H1 (cell line): ENCODE data around the gene GUCA2B. TPM values are rescaled to one million over a fixed set of nuclear protein-coding genes. Genes with fewer than 3 reads are reported as not detected.

Experiments used
- CTCF ChIA-PET: fragments of 300-600 bp; sonication (Branson Sonifier 250); formaldehyde crosslinking; loops from one replicate; lab custom pipeline; 2021; ENCODE audit not compliant: partially characterized antibody; lab: Charles Lee
- POLR2A ChIA-PET: fragments of 300-600 bp; sonication (Branson Sonifier 250); formaldehyde crosslinking; loops from one replicate; lab custom pipeline; 2021; ENCODE audit warnings: inconsistent platforms; ENCODE audit not compliant: partially characterized antibody; lab: Charles Lee
- DNase-seq, 2 experiments: peaks; one replicate each; pipeline versions ENCODE4 v3.0.0 to v3.0.0-alpha.2; 2010 to 2022; ENCODE audit warnings: low spot score in 2 of 2, low read depth in 1 of 2, mixed read lengths in 1 of 2
- FAIRE-seq: peaks from 2 replicates; lab custom pipeline; 2011; peaks lifted over from hg19 to GRCh38; lab: Jason Lieb, UNC
- H2AFZ ChIP-seq: 2 replicates; pipeline ENCODE4 v1.8.1; 2012; ENCODE audit warnings: low read length, inconsistent platforms
- H2AK5ac ChIP-seq: 2 replicates; pipeline ENCODE4 v1.6.1; 2013; ENCODE audit warnings: low read depth, low read length
- H2BK120ac ChIP-seq: replicated peaks from 2 replicates; pipeline ENCODE3; 2013; ENCODE audit warnings: low read depth, low read length, inconsistent platforms
- H2BK12ac ChIP-seq: 2 replicates; pipeline ENCODE4 v1.6.1; 2013; ENCODE audit warnings: low read depth, low read length
- H2BK15ac ChIP-seq: 2 replicates; pipeline ENCODE4 v1.6.1; 2013; ENCODE audit warnings: low read length
- H2BK20ac ChIP-seq: 2 replicates; pipeline ENCODE4 v1.6.1; 2013; ENCODE audit warnings: low read length
- H2BK5ac ChIP-seq: 2 replicates; pipeline ENCODE4 v1.6.1; 2013; ENCODE audit warnings: low read depth, low read length
- H3K14ac ChIP-seq: 2 replicates; pipeline ENCODE4 v1.6.1; 2013; ENCODE audit warnings: inconsistent platforms; ENCODE audit not compliant: insufficient read length
- H3K18ac ChIP-seq: 2 replicates; pipeline ENCODE4 v1.6.1; 2013; ENCODE audit warnings: low read length; ENCODE audit errors: extremely low read depth
- H3K23ac ChIP-seq: 2 replicates; pipeline ENCODE4 v1.6.1; 2013; ENCODE audit warnings: inconsistent platforms; ENCODE audit not compliant: insufficient read length
- H3K23me2 ChIP-seq: 2 replicates; pipeline ENCODE4 v1.6.1; 2013; ENCODE audit warnings: low read depth, low read length
- H3K27ac ChIP-seq: 2 replicates; pipeline ENCODE4 v1.6.1; 2011; ENCODE audit warnings: low read depth, low read length, inconsistent platforms
- H3K27me3 ChIP-seq, 4 experiments: replicated peaks in 1 of 4; 1 replicate in 1 of 4; 2 replicates in 3 of 4; pipeline versions ENCODE4 v1.6.1 to v1.8.1; 2011 to 2013; ENCODE audit warnings: low read length in 3 of 4, mild to moderate bottlenecking in 3 of 4, inconsistent platforms in 2 of 4, mixed read lengths in 2 of 4, moderate library complexity in 1 of 4; ENCODE audit not compliant: control insufficient read depth in 3 of 4, insufficient read depth in 3 of 4; ENCODE audit errors: extremely low read depth in 1 of 4
- H3K36me3 ChIP-seq, 4 experiments: 2 replicates each; pipeline versions ENCODE4 v1.6.1 to v1.8.1; 2011 to 2013; ENCODE audit warnings: mild to moderate bottlenecking in 4 of 4, low read length in 3 of 4, moderate library complexity in 2 of 4, control low read depth in 1 of 4, inconsistent platforms in 1 of 4; ENCODE audit not compliant: insufficient read depth in 4 of 4, control insufficient read depth in 2 of 4
- H3K4ac ChIP-seq: replicated peaks from 2 replicates; pipeline ENCODE3; 2013; ENCODE audit warnings: low read length, low read depth, mixed read lengths, inconsistent platforms; ENCODE audit not compliant: insufficient read length
- H3K4me1 ChIP-seq, 4 experiments: replicated peaks in 1 of 4; 1 replicate in 1 of 4; 2 replicates in 3 of 4; pipeline versions ENCODE4 v1.6.1 to v1.8.1; 2011 to 2013; ENCODE audit warnings: low read length in 3 of 4, inconsistent platforms in 2 of 4, mixed read lengths in 1 of 4; ENCODE audit not compliant: insufficient read depth in 4 of 4, control insufficient read depth in 3 of 4
- H3K4me2 ChIP-seq, 2 experiments: 2 replicates each; pipeline versions ENCODE4 v1.6.1 to v1.8.1; 2011 to 2013; ENCODE audit warnings: low read depth in 2 of 2, low read length in 2 of 2, control low read depth in 1 of 2, inconsistent platforms in 1 of 2, mild to moderate bottlenecking in 1 of 2; ENCODE audit not compliant: insufficient read depth in 1 of 2
- H3K4me3 ChIP-seq, 4 experiments: fragments of 200-600, 300-600 bp in 1 of 4; sonication (generic), shearing (Covaris generic), sonication (Bioruptor Twin) in 1 of 4; 2 replicates each; pipeline versions ENCODE4 v1.5.1 to v1.8.1; 2011 to 2016; ENCODE audit warnings: low read length in 4 of 4, low read depth in 3 of 4, control low read depth in 2 of 4, inconsistent platforms in 2 of 4, mild to moderate bottlenecking in 2 of 4, mixed read lengths in 1 of 4, moderate library complexity in 1 of 4; ENCODE audit not compliant: insufficient read depth in 2 of 4; ENCODE audit errors: extremely low read depth in 1 of 4
- H3K56ac ChIP-seq: replicated peaks from 2 replicates; pipeline ENCODE3; 2013; ENCODE audit warnings: low read depth, mild to moderate bottlenecking, mixed read lengths, low read length, inconsistent platforms; ENCODE audit not compliant: insufficient read length
- H3K79me1 ChIP-seq: 2 replicates; pipeline ENCODE4 v1.6.1; 2013; ENCODE audit warnings: low read depth, low read length, control low read depth
- H3K79me2 ChIP-seq, 2 experiments: 2 replicates each; pipeline versions ENCODE4 v1.6.1 to v1.8.1; 2012 to 2013; ENCODE audit warnings: low read length in 2 of 2, mild to moderate bottlenecking in 2 of 2, inconsistent platforms in 1 of 2; ENCODE audit not compliant: insufficient read depth in 2 of 2, control insufficient read depth in 1 of 2
- H3K9ac ChIP-seq, 4 experiments: replicated peaks in 1 of 4; 1 replicate in 1 of 4; 2 replicates in 3 of 4; pipeline versions ENCODE4 v1.6.1 to v1.8.1; 2011 to 2013; ENCODE audit warnings: low read depth in 3 of 4, low read length in 3 of 4, control low read depth in 2 of 4, mild to moderate bottlenecking in 2 of 4, moderate library complexity in 2 of 4, inconsistent platforms in 1 of 4; ENCODE audit errors: extremely low read depth in 1 of 4
- H3K9me3 ChIP-seq, 2 experiments: 2 replicates each; pipeline versions ENCODE4 v1.6.1 to v1.8.1; 2012 to 2013; ENCODE audit warnings: mild to moderate bottlenecking in 2 of 2, moderate library complexity in 2 of 2, control low read depth in 1 of 2, inconsistent platforms in 1 of 2, low read depth in 1 of 2, low read length in 1 of 2, mixed read lengths in 1 of 2; ENCODE audit not compliant: insufficient read depth in 2 of 2
- H4K20me1 ChIP-seq, 2 experiments: replicated peaks in 1 of 2; 2 replicates each; pipeline versions ENCODE3 to v1.8.1; 2011 to 2013; ENCODE audit warnings: inconsistent platforms in 2 of 2, low read length in 2 of 2, mild to moderate bottlenecking in 1 of 2; ENCODE audit not compliant: insufficient read depth in 2 of 2, control insufficient read depth in 1 of 2
- H4K5ac ChIP-seq: 2 replicates; pipeline ENCODE4 v1.6.1; 2013; ENCODE audit warnings: low read length, low read depth, mixed read lengths, inconsistent platforms; ENCODE audit not compliant: insufficient read length
- H4K8ac ChIP-seq: 2 replicates; pipeline ENCODE4 v1.8.0; 2013; ENCODE audit warnings: mild to moderate bottlenecking, moderate library complexity, low read length, inconsistent platforms; ENCODE audit not compliant: insufficient read depth; ENCODE audit errors: extremely low read depth
- H4K91ac ChIP-seq: replicated peaks from 2 replicates; pipeline ENCODE3; 2013; ENCODE audit warnings: low read length, mixed read lengths, inconsistent platforms; ENCODE audit not compliant: insufficient read length
- CEBPB ChIP-seq: IDR thresholded peaks from 2 replicates; pipeline ENCODE4 v1.6.1; 2012; ENCODE audit warnings: low read depth, low read length
- CREB1 ChIP-seq: IDR thresholded peaks from 2 replicates; pipeline ENCODE4 v1.6.1; 2012; ENCODE audit warnings: inconsistent platforms
- EGR1 ChIP-seq: IDR thresholded peaks from 2 replicates; pipeline ENCODE4 v1.6.1; 2011; ENCODE audit warnings: low read depth, low read length, borderline replicate concordance
- RAD21 ChIP-seq, 2 experiments: IDR thresholded peaks in 1 of 2; conservative IDR thresholded peaks in 1 of 2; 2 replicates each; pipeline ENCODE4 v1.6.1; 2011; ENCODE audit warnings: low read depth in 2 of 2, low read length in 2 of 2, improper control_type of control experiment in 1 of 2, inconsistent platforms in 1 of 2, mild to moderate bottlenecking in 1 of 2, moderate library complexity in 1 of 2
- SIN3A ChIP-seq, 2 experiments: IDR thresholded peaks in 1 of 2; conservative IDR thresholded peaks in 1 of 2; 2 replicates each; pipeline ENCODE4 v1.6.1; 2011 to 2012; ENCODE audit warnings: low read length in 2 of 2, improper control_type of control experiment in 1 of 2, low read depth in 1 of 2, mild to moderate bottlenecking in 1 of 2
- TEAD4 ChIP-seq: IDR thresholded peaks from 2 replicates; pipeline ENCODE4 v1.6.1; 2012; ENCODE audit warnings: low read depth, low read length, inconsistent platforms, mixed read lengths
- WGBS, 2 experiments: shearing (Covaris generic) in 1 of 2; methylation state at CpG; one replicate each; pipeline versions ENCODE4 v1.1.6 to v1.1.7; 2013 to 2015; ENCODE audit warnings: low lambda C conversion rate in 2 of 2, mixed read lengths in 2 of 2, inconsistent platforms in 1 of 2, low coverage in 1 of 2, missing lambda C conversion rate in 1 of 2; ENCODE audit not compliant: insufficient replicate concordance in 2 of 2, insufficient coverage in 1 of 2, insufficient read length in 1 of 2; ENCODE audit errors: extremely low coverage in 1 of 2, missing lambda C conversion rate in 1 of 2; 5-methylcytosine and 5-hydroxymethylcytosine counted together
- polyA plus RNA-seq, 7 experiments: library from polyadenylated mRNA; depleted of rRNA in 3 of 7; stranded (reverse) in 5 of 7; unstranded in 2 of 7; fragments of >200 nt in 5 of 7; fragments of 200-250 nt in 2 of 7; gene quantifications; 1 replicate in 5 of 7; 2 replicates in 1 of 7; 4 replicates in 1 of 7; pipeline versions ENCODE4 v1.2.1 to v1.2.3, GENCODE V29; 2011 to 2013; ENCODE audit warnings: missing spikeins in 2 of 7, mixed read lengths in 2 of 7
- total RNA-seq: library from RNA; stranded (reverse); fragmentation: NEBNext Ultra II Directional; extraction: Animal tissue kit (Norgen Biotek cat#: 25700); gene quantifications from 2 replicates; pipeline ENCODE4 v1.2.1, GENCODE V29; 2021
- TF ChIP-seq, protein P1 (sequence below): IDR thresholded peaks from 2 replicates; pipeline ENCODE4 v1.6.1; 2012; ENCODE audit warnings: inconsistent platforms
- TF ChIP-seq, protein P2 (sequence below), 3 experiments: IDR thresholded peaks; 1 replicate in 2 of 3; 2 replicates in 1 of 3; pipeline versions ENCODE4 v1.5.1 to v1.6.1; 2011; ENCODE audit warnings: low read length in 3 of 3, mild to moderate bottlenecking in 3 of 3, inconsistent platforms in 2 of 3, low read depth in 1 of 3, moderate library complexity in 1 of 3; ENCODE audit not compliant: insufficient read depth in 1 of 3; ENCODE audit errors: control extremely low read depth in 1 of 3

GUCA2B gene
- total and polyA plus RNA-seq, 2 of the 8 experiments (the other 6 are each of a cell fraction or from before 2014, with no cell fraction given), result not detected

- 36% methylated on average over 18 of the region's 19 CpGs; no CpG with 5 or more reads in 1 of the 2 experiments for WGBS, 2 experiments
- no peak overlapping the region for H3K27ac ChIP-seq
- H3K56ac ChIP-seq, result no peak overlapping the region
- no peaks in the 10 kb centered on the region for H3K79me2 ChIP-seq
- peak overlapping the region; percentile 82; the same call in 1 of the 2 replicates for H2BK12ac ChIP-seq
- H3K9me3 ChIP-seq, result no peaks in the 10 kb centered on the region
- peaks cover 0 to 2% of the 10 kb centered on the region in 2 experiments for H4K20me1 ChIP-seq
- no peaks in the 10 kb centered on the region for H3K79me1 ChIP-seq
- H2AFZ ChIP-seq, result no peak overlapping the region
- no peaks in the 10 kb centered on the region; a peak in 2 of 7 replicates for H3K27me3 ChIP-seq
- H3K23ac ChIP-seq, result no peak overlapping the region
- no peaks in the 10 kb centered on the region; the same call in 1 of the 2 replicates for H3K23me2 ChIP-seq
- 0 out of 2 replicates have a peak overlapping the region, but pooled peaks have one; percentile 80 for H4K8ac ChIP-seq
- POLR2A ChIA-PET, result no interaction called here
- no peak overlapping the region for H2BK20ac ChIP-seq
- H4K5ac ChIP-seq, result no peak overlapping the region
- H3K9ac ChIP-seq, result no peak overlapping the region
- CTCF ChIA-PET, result interaction anchor here (0.7 to 7.8 kb wide), 10 partner anchors 9 to 568 kb away, joined by 3 to 77 read pairs (median 4); no protein-coding TSS in a partner anchor
- H3K4me3 ChIP-seq, result no peak overlapping the region
- FAIRE-seq (peak; percentile 96), DNase-seq (peak; percentile 62 to 93)
- H3K4me1 ChIP-seq, result no peaks in the 10 kb centered on the region
- H2BK120ac ChIP-seq, result no peak overlapping the region
- H4K91ac ChIP-seq, result peak overlapping the region; percentile 52
- H3K18ac ChIP-seq, result no peak overlapping the region
- no peaks in the 10 kb centered on the region for H3K36me3 ChIP-seq
- no peak overlapping the region for H3K4me2 ChIP-seq
- no peak overlapping the region for H3K4ac ChIP-seq
- H2BK5ac ChIP-seq, result no peak overlapping the region
- H2AK5ac ChIP-seq, result no peak overlapping the region
- H3K14ac ChIP-seq, result no peak overlapping the region
- H2BK15ac ChIP-seq, result no peak overlapping the region
- TF ChIP-seq CEBPB, result peak; percentile 89
- TF ChIP-seq CREB1, result 0 out of 2 replicates have a peak, but pooled peaks have one; percentile 41
- TF ChIP-seq, protein P1, sequence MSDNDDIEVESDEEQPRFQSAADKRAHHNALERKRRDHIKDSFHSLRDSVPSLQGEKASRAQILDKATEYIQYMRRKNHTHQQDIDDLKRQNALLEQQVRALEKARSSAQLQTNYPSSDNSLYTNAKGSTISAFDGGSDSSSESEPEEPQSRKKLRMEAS, result peak; percentile 55
- peak in 1 of 2 experiments; percentile 43; a peak in 1 of 4 replicates for TF ChIP-seq SIN3A (conservative IDR thresholded peaks at IDR 0.05 in 1 of 2, IDR thresholded peaks at IDR 0.05 in 1 of 2; ENCODE audit: low read depth in 1 of 2, low read length in 2 of 2)
- peak; percentile 71; the same call in 1 of the 2 replicates for TF ChIP-seq TEAD4
- no peak for TF ChIP-seq EGR1
- TF ChIP-seq, protein P2, sequence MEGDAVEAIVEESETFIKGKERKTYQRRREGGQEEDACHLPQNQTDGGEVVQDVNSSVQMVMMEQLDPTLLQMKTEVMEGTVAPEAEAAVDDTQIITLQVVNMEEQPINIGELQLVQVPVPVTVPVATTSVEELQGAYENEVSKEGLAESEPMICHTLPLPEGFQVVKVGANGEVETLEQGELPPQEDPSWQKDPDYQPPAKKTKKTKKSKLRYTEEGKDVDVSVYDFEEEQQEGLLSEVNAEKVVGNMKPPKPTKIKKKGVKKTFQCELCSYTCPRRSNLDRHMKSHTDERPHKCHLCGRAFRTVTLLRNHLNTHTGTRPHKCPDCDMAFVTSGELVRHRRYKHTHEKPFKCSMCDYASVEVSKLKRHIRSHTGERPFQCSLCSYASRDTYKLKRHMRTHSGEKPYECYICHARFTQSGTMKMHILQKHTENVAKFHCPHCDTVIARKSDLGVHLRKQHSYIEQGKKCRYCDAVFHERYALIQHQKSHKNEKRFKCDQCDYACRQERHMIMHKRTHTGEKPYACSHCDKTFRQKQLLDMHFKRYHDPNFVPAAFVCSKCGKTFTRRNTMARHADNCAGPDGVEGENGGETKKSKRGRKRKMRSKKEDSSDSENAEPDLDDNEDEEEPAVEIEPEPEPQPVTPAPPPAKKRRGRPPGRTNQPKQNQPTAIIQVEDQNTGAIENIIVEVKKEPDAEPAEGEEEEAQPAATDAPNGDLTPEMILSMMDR (IDR thresholded peaks at IDR 0.05; ENCODE audit: control extremely low read depth in 1 of 3, insufficient read depth in 1 of 3, low read depth in 1 of 3, low read length in 3 of 3), result peak; percentile 83 to 92 (median 88)
- peak; percentile 95 for TF ChIP-seq RAD21 (IDR thresholded peaks at IDR 0.05 in 1 of 2, conservative IDR thresholded peaks at IDR 0.05 in 1 of 2; ENCODE audit: low read depth in 2 of 2, low read length in 2 of 2)
Observed at GRCh38 chr1:42146626-42147320, 6.4 kb upstream of the GUCA2B start.
